ENCODE measurements around the gene BCL2L15.
"Not testable (repeated sequence)": the region's sequence is repeated elsewhere in the genome, so short reads cannot be mapped to it uniquely, and the experiment has no call there.

BCL2L15 gene

GRCh38 chr1:113854234-113854633, 33.1 kb downstream of the BCL2L15 start:
- no peak for DNase-seq (ENCODE audit: low read depth)
- no peak overlapping the region for H3K4me3 ChIP-seq (ENCODE audit: low read depth, low read length)
- no peak for TF ChIP-seq CTCF (IDR thresholded peaks at IDR 0.05; ENCODE audit: insufficient read depth, low read depth, low read length, missing control alignments)

GRCh38 chr1:113852694-113853093, 34.7 kb downstream of the BCL2L15 start:
- DNase-seq (ENCODE audit: low read depth): not testable (repeated sequence)

GRCh38 chr1:113850127-113850796, 37.1 kb downstream of the BCL2L15 start:
- DNase-seq (ENCODE audit: low read depth): no peak
- no peak for TF ChIP-seq CTCF (IDR thresholded peaks at IDR 0.05; ENCODE audit: insufficient read depth, low read depth, low read length, missing control alignments)
- H3K4me3 ChIP-seq (ENCODE audit: low read depth, low read length): no peak overlapping the region

More at GRCh38 chr1:113852694-113853093, 34.7 kb downstream of the BCL2L15 start:
- H3K4me3 ChIP-seq (ENCODE audit: low read depth, low read length): not testable (repeated sequence)

GRCh38 chr1:113849072-113849471, 38.3 kb downstream of the BCL2L15 start:
- no peak for DNase-seq (ENCODE audit: low read depth)
- H3K4me3 ChIP-seq (ENCODE audit: low read depth, low read length): no peak overlapping the region
- no peak for TF ChIP-seq CTCF (IDR thresholded peaks at IDR 0.05; ENCODE audit: insufficient read depth, low read depth, low read length, missing control alignments)

- H3K4me3 ChIP-seq (ENCODE audit: low read depth, low read length): no peak overlapping the region
- no peak for DNase-seq (ENCODE audit: low read depth)
- TF ChIP-seq CTCF (IDR thresholded peaks at IDR 0.05; ENCODE audit: insufficient read depth, low read depth, low read length, missing control alignments): no peak
Measured at GRCh38 chr1:113846391-113847035, 40.9 kb downstream of the BCL2L15 start.

GRCh38 chr1:113836534-113836933, 50.8 kb downstream of the BCL2L15 start:
- TF ChIP-seq CTCF (IDR thresholded peaks at IDR 0.05; ENCODE audit: insufficient read depth, low read depth, low read length, missing control alignments): no peak
- DNase-seq (ENCODE audit: low read depth): no peak
- H3K4me3 ChIP-seq (ENCODE audit: low read depth, low read length): no peak overlapping the region

- TF ChIP-seq CTCF (IDR thresholded peaks at IDR 0.05; ENCODE audit: insufficient read depth, low read depth, low read length, missing control alignments): peak; percentile 25
- no peak overlapping the region for H3K4me3 ChIP-seq (ENCODE audit: low read depth, low read length)
- peak; percentile 62 for DNase-seq (ENCODE audit: low read depth)
Measured at GRCh38 chr1:113835686-113836290, 51.6 kb downstream of the BCL2L15 start.
